OCI-LY7 (cell line): ENCODE data around the gene IGF1R. TPM values are rescaled to one million over a fixed set of nuclear protein-coding genes. Genes with fewer than 3 reads are reported as not detected.

ENCODE experiments used
- BruUV-seq: library from RNA; stranded (reverse); fragments of 400-500 nt; replicated peaks from 2 replicates; lab custom pipeline; 2021; lab: Mats Ljungman, UMichigan
- CTCF ChIA-PET: fragments of 300-600 bp; sonication (Branson Sonifier 250); formaldehyde crosslinking; loops from one replicate; lab custom pipeline; 2022; ENCODE audit warnings: antibody characterized with exemption; ENCODE audit not compliant: unreplicated experiment; lab: Charles Lee
- POLR2A ChIA-PET: fragments of 300-600 bp; sonication (Branson Sonifier 250); formaldehyde crosslinking; loops from one replicate; lab custom pipeline; 2022; ENCODE audit warnings: antibody characterized with exemption; lab: Charles Lee
- DNase-seq: peaks from one replicate; pipeline ENCODE4 v3.0.0-alpha.2; 2015; ENCODE audit warnings: low spot score
- H2AFZ ChIP-seq: fragments of 200-600 bp; sonication (generic), shearing (Covaris generic); 2 replicates; pipeline ENCODE4 v1.6.1; 2014; ENCODE audit warnings: mild to moderate bottlenecking, antibody characterized with exemption, low read length, moderate library complexity
- H3K27ac ChIP-seq: fragments of 200-600 bp; sonication (generic); 2 replicates; pipeline ENCODE4 v1.5.1; 2014; ENCODE audit warnings: mixed run types, low read depth, mild to moderate bottlenecking, moderate library complexity, low read length, inconsistent platforms; ENCODE audit not compliant: poor library complexity, severe bottlenecking
- H3K36me3 ChIP-seq: fragments of 200-600 bp; sonication (generic); 2 replicates; pipeline ENCODE4 v1.6.1; 2014; ENCODE audit warnings: mild to moderate bottlenecking, antibody characterized with exemption, low read length, moderate library complexity, mixed read lengths; ENCODE audit not compliant: insufficient read depth
- H3K4me1 ChIP-seq: fragments of 200-600 bp; sonication (generic); 2 replicates; pipeline ENCODE4 v1.5.1; 2014; ENCODE audit warnings: mild to moderate bottlenecking, low read length; ENCODE audit not compliant: insufficient read depth, poor library complexity, severe bottlenecking
- H3K4me2 ChIP-seq: fragments of 200-600 bp; sonication (generic); 2 replicates; pipeline ENCODE4 v1.6.1; 2014; ENCODE audit warnings: mild to moderate bottlenecking, low read length
- H3K4me3 ChIP-seq: fragments of 200-600 bp; sonication (generic); 2 replicates; pipeline ENCODE4 v1.5.1; 2014; ENCODE audit warnings: mild to moderate bottlenecking, low read depth, low read length; ENCODE audit not compliant: poor library complexity, severe bottlenecking
- H3K79me2 ChIP-seq: fragments of 200-600 bp; sonication (generic); 2 replicates; pipeline ENCODE4 v1.6.1; 2016; ENCODE audit warnings: low read depth, mild to moderate bottlenecking, low read length, moderate library complexity, mixed read lengths; ENCODE audit not compliant: insufficient read depth
- H3K9me2 ChIP-seq: fragments of 200-600 bp; sonication (generic); 2 replicates; pipeline ENCODE4 v1.6.1; 2016; ENCODE audit warnings: mild to moderate bottlenecking, low read length, mixed read lengths; ENCODE audit not compliant: insufficient read depth
- H3K9me3 ChIP-seq: fragments of 200-600 bp; sonication (generic); 2 replicates; pipeline ENCODE4 v1.6.1; 2014; ENCODE audit warnings: mild to moderate bottlenecking, mixed run types, low read length, mixed read lengths
- H4K20me1 ChIP-seq: fragments of 200-600 bp; sonication (generic); 2 replicates; pipeline ENCODE4 v1.6.1; 2014; ENCODE audit warnings: mild to moderate bottlenecking, antibody characterized with exemption, low read length, moderate library complexity, mixed read lengths; ENCODE audit not compliant: insufficient read depth
- EZH2phosphoT487 ChIP-seq: fragments of 200-600 bp; sonication (generic); IDR thresholded peaks from 2 replicates; pipeline ENCODE4 v1.6.1; 2018; ENCODE audit warnings: low read depth, borderline replicate concordance, mild to moderate bottlenecking, mixed run types, antibody characterized with exemption, low read length, moderate library complexity, mixed read lengths
- intact Hi-C: fragments of 100-400 bp; cut with micrococcal nuclease; formaldehyde crosslinking; loops from one replicate; pipeline ENCODE4 v1.10.0; 2022; ENCODE audit not compliant: unreplicated experiment
- total RNA-seq, 2 experiments: library from RNA; depleted of rRNA in 1 of 2; stranded (reverse); fragments of >200 nt in 1 of 2; shearing (Covaris generic) in 1 of 2; gene quantifications; 2 replicates each; pipeline ENCODE4 v1.2.3, GENCODE V29; 2014 to 2022
- TF ChIP-seq, protein P1 (sequence below): fragments of 200-600 bp; sonication (generic); conservative IDR thresholded peaks from 2 replicates; pipeline ENCODE4 v1.5.1; 2014; ENCODE audit warnings: mild to moderate bottlenecking, antibody characterized with exemption, low read length, moderate library complexity, mixed read lengths

Gene IGF1R
- total RNA-seq, 2 experiments from 2014 or later: 26.5 to 29.1 TPM

DNA sequence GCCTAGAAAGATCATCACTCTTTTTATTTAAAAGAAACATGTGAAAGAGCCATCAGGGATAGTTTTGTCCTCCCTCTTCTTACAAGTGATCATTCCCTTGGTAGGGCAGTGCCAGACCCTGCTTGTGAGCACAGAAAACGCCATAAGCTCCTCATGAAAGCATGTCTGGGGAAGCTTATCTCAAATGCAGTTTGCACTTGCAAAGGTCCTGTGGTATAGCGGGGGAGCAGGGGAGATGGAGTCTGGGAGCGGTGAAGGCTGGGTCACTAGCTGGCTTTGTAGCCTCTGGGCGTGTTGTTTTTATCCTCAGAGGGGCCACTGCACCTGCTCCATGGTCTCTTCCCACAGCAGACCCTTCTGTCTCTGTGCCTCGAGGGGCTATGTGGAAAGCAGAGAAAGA, 141.9 kb downstream of the IGF1R start:
- ChIA-PET CTCF (no interaction called here), POLR2A (interaction anchor here (0.6 kb wide), 1 partner anchor 286 kb away, joined by 3 read pairs; no protein-coding TSS in a partner anchor)
- no peaks in the 10 kb centered on the region for H3K9me3 ChIP-seq
- no peak overlapping the region for H3K4me3 ChIP-seq
- DNase-seq: no peak
- H3K27ac ChIP-seq: no peak overlapping the region
- H3K9me2 ChIP-seq: no peaks in the 10 kb centered on the region
- H2AFZ ChIP-seq: no peak overlapping the region
- intact Hi-C loops: no loop called here
- H3K36me3 ChIP-seq: no peaks in the 10 kb centered on the region
- TF ChIP-seq, protein P1, sequence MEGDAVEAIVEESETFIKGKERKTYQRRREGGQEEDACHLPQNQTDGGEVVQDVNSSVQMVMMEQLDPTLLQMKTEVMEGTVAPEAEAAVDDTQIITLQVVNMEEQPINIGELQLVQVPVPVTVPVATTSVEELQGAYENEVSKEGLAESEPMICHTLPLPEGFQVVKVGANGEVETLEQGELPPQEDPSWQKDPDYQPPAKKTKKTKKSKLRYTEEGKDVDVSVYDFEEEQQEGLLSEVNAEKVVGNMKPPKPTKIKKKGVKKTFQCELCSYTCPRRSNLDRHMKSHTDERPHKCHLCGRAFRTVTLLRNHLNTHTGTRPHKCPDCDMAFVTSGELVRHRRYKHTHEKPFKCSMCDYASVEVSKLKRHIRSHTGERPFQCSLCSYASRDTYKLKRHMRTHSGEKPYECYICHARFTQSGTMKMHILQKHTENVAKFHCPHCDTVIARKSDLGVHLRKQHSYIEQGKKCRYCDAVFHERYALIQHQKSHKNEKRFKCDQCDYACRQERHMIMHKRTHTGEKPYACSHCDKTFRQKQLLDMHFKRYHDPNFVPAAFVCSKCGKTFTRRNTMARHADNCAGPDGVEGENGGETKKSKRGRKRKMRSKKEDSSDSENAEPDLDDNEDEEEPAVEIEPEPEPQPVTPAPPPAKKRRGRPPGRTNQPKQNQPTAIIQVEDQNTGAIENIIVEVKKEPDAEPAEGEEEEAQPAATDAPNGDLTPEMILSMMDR: no peak
- no peak for TF ChIP-seq EZH2phosphoT487
- BruUV-seq: no TSS peak
- H3K4me1 ChIP-seq: no peaks in the 10 kb centered on the region
- H4K20me1 ChIP-seq: peaks cover 18% of the 10 kb centered on the region; the same call in 1 of the 2 replicates
- no peak overlapping the region for H3K4me2 ChIP-seq
- no peaks in the 10 kb centered on the region for H3K79me2 ChIP-seq

DNA sequence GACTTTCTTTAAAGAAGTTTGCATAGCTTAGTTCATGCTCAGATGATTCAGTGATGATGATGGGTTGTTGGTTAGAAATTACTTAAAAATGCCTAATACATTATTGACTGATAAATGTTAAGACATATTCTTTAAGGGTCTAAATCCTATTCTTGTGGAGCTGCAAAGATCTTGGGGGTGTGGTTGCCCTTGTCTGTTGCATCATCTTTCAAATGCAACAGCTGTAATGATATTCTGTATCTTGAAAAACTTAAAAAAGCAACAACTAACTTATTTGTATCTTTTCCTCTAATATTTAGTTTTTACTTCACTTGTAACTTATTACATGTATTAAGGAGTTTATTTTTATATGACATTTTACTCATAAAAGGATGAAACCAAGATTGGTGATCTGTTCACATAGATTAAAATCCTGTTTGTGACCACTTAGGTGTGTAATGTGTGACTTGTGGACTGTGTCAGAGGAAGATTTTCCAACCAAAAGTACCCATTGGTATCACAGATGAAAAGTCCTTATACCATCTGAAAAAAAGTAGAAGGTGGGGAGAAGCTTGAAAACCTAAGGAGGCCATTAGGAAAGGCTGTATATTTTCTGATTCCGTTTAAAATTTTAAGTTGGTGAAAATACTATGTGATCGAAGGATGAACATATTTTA, 142.8 kb downstream of the IGF1R start:
- no TSS peak for BruUV-seq
- no peaks in the 10 kb centered on the region for H3K9me3 ChIP-seq
- no peak for TF ChIP-seq EZH2phosphoT487
- no peaks in the 10 kb centered on the region for H3K36me3 ChIP-seq
- H3K9me2 ChIP-seq: no peaks in the 10 kb centered on the region
- no peak for DNase-seq
- intact Hi-C loops: no loop called here
- H3K79me2 ChIP-seq: no peaks in the 10 kb centered on the region
- ChIA-PET POLR2A (interaction anchor here (0.5 to 0.6 kb wide), 2 partner anchors 285 to 369 kb away, joined by 3 to 6 read pairs; no protein-coding TSS in a partner anchor), CTCF (no interaction called here)
- peaks cover 17% of the 10 kb centered on the region; the same call in 1 of the 2 replicates for H4K20me1 ChIP-seq
- no peak overlapping the region for H2AFZ ChIP-seq
- H3K4me1 ChIP-seq: no peaks in the 10 kb centered on the region
- H3K27ac ChIP-seq: no peak overlapping the region
- H3K4me3 ChIP-seq: no peak overlapping the region
- H3K4me2 ChIP-seq: no peak overlapping the region

DNA sequence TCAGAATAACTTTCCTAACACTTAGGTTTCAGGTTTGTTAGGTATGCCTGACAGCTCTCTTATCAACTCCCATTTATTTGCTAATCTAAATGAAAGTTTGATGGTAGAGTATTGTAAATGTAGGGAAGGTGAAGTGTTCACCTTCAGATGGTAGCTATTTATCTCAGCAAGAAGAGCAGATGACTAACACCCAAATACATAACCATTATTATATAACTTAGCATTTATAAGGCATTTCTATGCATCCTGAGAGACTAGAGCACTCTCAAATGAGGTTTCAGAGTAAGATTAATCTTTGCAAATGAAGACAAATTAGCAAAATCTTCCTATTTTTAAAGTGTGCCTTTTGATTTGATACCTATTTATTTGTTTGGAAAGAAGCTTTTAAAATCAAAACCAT, 143.8 kb downstream of the IGF1R start:
- no peaks in the 10 kb centered on the region for H3K9me3 ChIP-seq
- H3K4me1 ChIP-seq: no peaks in the 10 kb centered on the region
- CTCF ChIA-PET: no interaction called here
- H3K4me2 ChIP-seq: no peak overlapping the region
- POLR2A ChIA-PET: interaction anchor here (0.6 to 0.7 kb wide), 2 partner anchors 90 to 97 kb away, joined by 3 to 4 read pairs; no protein-coding TSS in a partner anchor
- TF ChIP-seq, protein P1: no peak
- no peak for TF ChIP-seq EZH2phosphoT487
- no peaks in the 10 kb centered on the region for H3K79me2 ChIP-seq
- H2AFZ ChIP-seq: no peak overlapping the region
- no peak for DNase-seq
- peaks cover 17% of the 10 kb centered on the region; the same call in 1 of the 2 replicates for H4K20me1 ChIP-seq
- no TSS peak for BruUV-seq
- no peak overlapping the region for H3K27ac ChIP-seq
- intact Hi-C loops: no loop called here
- H3K36me3 ChIP-seq: no peaks in the 10 kb centered on the region
- H3K9me2 ChIP-seq: no peaks in the 10 kb centered on the region
- no peak overlapping the region for H3K4me3 ChIP-seq
